Measurements from ENCODE around the gene EHD4. TPM values are rescaled to one million over a fixed set of nuclear protein-coding genes. Genes with fewer than 3 reads are reported as not detected.
A peak's percentile ranks its signal among the peaks of the same experiment; 100 is the strongest.

Gene EHD4
- total and polyA plus RNA-seq, 9 of the 15 experiments (the other 6 are each of a cell fraction or from before 2014, with no cell fraction given): 0.89 to 10.3 (median 6.4) TPM

- in situ Hi-C loops (cut with MboI) (no loop called here), intact Hi-C loops (cut with micrococcal nuclease) (no loop called here)
- BruUV-seq (replicated peaks): no TSS peak
- no peak overlapping the region for H3K4me3 ChIP-seq
- H3K9me1 ChIP-seq (ENCODE audit: control insufficient read depth, insufficient read depth, low read length): no peaks in the 10 kb centered on the region
- H3K79me2 ChIP-seq (ENCODE audit: control insufficient read depth, insufficient read depth, low read length): no peaks in the 10 kb centered on the region
- ChIA-PET CTCF (ENCODE audit: low intra/inter-chr PET ratio) (no interaction called here), POLR2A (interaction anchor here (0.6 kb wide), 2 partner anchors 332 to 588 kb away, joined by 3 read pairs; no protein-coding TSS in a partner anchor)
- FAIRE-seq (no peak), ATAC-seq (no peak), DNase-seq (ENCODE audit: extremely low read depth in 1 of 4, low spot score in 3 of 4) (no peak)
- H3K27ac ChIP-seq (ENCODE audit: extremely low read depth, low read depth, low read length): no peak overlapping the region
- H3K9ac ChIP-seq (ENCODE audit: insufficient read depth in 1 of 2, low read depth in 2 of 2, low read length in 2 of 2): no peak overlapping the region
- H3K9me3 ChIP-seq (replicated peaks; ENCODE audit: control insufficient read depth, insufficient read depth, low read depth, low read length): no peaks in the 10 kb centered on the region
- H2AFZ ChIP-seq (ENCODE audit: low read depth, low read length): no peak overlapping the region
- H4K20me1 ChIP-seq (replicated peaks; ENCODE audit: control insufficient read depth, insufficient read depth, low read length): peaks cover 11% of the 10 kb centered on the region; the same call in 1 of the 2 replicates
- H3K4me2 ChIP-seq (ENCODE audit: insufficient read depth, low read length): no peak overlapping the region
- no peaks in the 10 kb centered on the region for H3K36me3 ChIP-seq (ENCODE audit: control insufficient read depth, insufficient read depth, low read length)
- no peak for TF ChIP-seq HNRNPUL1 (IDR thresholded peaks at IDR 0.05; ENCODE audit: low read length)
- TF ChIP-seq ZNF778 (CRISPR knock-in tag; IDR thresholded peaks at IDR 0.05): no peak
- no peak for TF ChIP-seq MTA2 (IDR thresholded peaks at IDR 0.05; ENCODE audit: low read depth)
- no peak for TF ChIP-seq MCM3 (IDR thresholded peaks at IDR 0.05)
- TF ChIP-seq ZNF316 (IDR thresholded peaks at IDR 0.05): peak; percentile 24; the same call in 1 of the 2 replicates
- no peak for TF ChIP-seq ZNF174 (CRISPR knock-in tag; IDR thresholded peaks at IDR 0.05)
- no peak for TF ChIP-seq ELK3 (CRISPR knock-in tag; IDR thresholded peaks at IDR 0.05)
- TF ChIP-seq, protein P1, sequence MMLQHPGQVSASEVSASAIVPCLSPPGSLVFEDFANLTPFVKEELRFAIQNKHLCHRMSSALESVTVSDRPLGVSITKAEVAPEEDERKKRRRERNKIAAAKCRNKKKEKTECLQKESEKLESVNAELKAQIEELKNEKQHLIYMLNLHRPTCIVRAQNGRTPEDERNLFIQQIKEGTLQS (IDR thresholded peaks at IDR 0.05): peak; percentile 46; the same call in 1 of the 2 replicates
- TF ChIP-seq, protein P1 (CRISPR knock-in tag; conservative IDR thresholded peaks at IDR 0.05): no peak
- no peak for TF ChIP-seq RHOXF2B (CRISPR knock-in tag; conservative IDR thresholded peaks at IDR 0.05)
- no peak for TF ChIP-seq THRAP3 (IDR thresholded peaks at IDR 0.05; ENCODE audit: borderline replicate concordance)
- TF ChIP-seq TEAD2 (tag; IDR thresholded peaks at IDR 0.05): no peak
- TF ChIP-seq ZNF57 (CRISPR knock-in tag; IDR thresholded peaks at IDR 0.05): no peak
- H3K27me3 ChIP-seq (ENCODE audit: control insufficient read depth in 2 of 2, insufficient read depth in 2 of 2, low read length in 2 of 2): peaks cover 13 to 44% of the 10 kb centered on the region in 2 experiments; a peak in 4 of 5 replicates
- no peaks in the 10 kb centered on the region; a peak in 1 of 5 replicates for H3K4me1 ChIP-seq (replicated peaks in 1 of 2; ENCODE audit: control insufficient read depth in 2 of 2, insufficient read depth in 2 of 2, low read length in 2 of 2)
Measured at GRCh38 chr15:42009022-42009421, 36.7 kb upstream of the EHD4 start.

All from K562 (cell line).